ENCODE measurements around the gene SCYGR4. TPM values are rescaled to one million over a fixed set of nuclear protein-coding genes. Genes with fewer than 3 reads are reported as not detected.

SCYGR4 gene, protein sequence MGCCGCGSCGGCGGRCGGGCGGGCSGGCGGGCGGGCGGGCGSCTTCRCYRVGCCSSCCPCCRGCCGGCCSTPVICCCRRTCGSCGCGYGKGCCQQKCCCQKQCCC
- not detected for total RNA-seq

DNA sequence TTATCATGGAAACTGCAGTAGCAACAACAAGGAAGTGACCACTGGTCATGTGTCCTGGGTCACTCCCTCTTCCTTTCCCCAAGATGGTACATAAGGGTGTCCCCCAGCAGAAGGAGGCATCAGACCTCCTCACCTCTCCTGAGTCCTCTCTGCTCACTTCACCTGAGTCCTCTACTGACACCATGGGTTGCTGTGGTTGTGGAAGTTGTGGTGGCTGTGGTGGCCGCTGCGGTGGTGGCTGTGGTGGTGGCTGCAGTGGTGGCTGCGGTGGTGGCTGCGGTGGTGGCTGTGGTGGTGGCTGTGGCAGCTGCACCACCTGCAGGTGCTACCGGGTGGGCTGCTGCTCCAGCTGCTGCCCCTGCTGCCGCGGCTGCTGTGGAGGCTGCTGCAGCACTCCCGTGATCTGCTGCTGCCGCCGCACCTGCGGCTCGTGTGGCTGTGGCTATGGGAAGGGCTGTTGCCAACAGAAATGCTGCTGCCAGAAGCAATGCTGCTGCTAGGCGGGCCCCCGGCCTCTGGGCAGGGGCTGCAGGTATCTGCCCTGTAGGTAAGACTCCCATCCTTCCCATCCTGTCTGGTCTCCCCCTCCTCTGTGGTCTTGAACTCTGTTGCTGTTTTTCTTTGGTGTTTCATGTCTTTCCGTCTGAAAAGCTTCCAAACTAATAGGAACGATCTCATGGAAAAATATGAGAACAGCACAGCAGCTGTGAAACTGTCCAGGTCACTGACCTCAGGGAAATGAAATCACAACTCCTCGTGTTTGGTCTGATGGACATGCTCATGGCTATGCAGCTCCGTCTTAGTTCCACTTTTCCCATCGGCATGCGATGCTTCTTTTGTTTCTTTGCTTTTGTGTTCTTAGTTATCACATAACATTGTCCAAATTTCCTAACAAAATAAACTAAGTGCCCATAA is at the start of gene SCYGR4:
Gene SCYGR4 (plus strand): TSS at position 183 of the 915 bp plus-strand sequence. CDS start 0 bp downstream, at position 183.
- Histone ChIP-seq H3K27ac (replicated peaks in 1 of 4) (no peak within 1 kb of the TSS), H3K36me3 (no peaks in the 10 kb centered on the region), H3K9me3 (no peaks in the 10 kb centered on the region), H3K4me1 (peaks cover 0 to 3% (median 0%) of the 10 kb centered on the region in 4 donors), H3K4me3 (no peak within 1 kb of the TSS), H3K27me3 (peaks cover 0 to 9% (median 0%) of the 10 kb centered on the region in 4 donors)
- intact Hi-C loops (cut with DNase I), result no loop called here
- 75% methylated on average over 16 of the region's 20 CpGs for WGBS
- no peak for TF ChIP-seq POLR2A (IDR thresholded peaks at IDR 0.05; ENCODE audit: low read depth)
- peak; percentile 31 for DNase-seq (ENCODE audit: extremely low spot score)

DNA sequence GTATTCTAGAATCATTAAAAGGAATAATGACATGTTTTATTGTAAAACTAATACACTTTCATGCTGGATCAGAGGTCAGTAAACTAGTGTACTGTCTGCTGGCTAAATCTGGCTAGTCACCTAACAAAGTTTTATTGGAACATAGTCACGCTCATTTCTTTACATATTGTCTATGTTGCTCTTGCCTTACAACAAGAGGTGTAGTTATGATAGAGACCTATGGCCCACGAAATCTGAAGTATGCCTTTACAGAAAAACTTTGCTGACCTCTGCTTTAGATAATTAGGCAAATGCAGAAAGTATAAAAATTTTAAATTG is 48.5 kb upstream of the SCYGR4 start:
- TF ChIP-seq POLR2A (IDR thresholded peaks at IDR 0.05; ENCODE audit: low read depth) (no peak), POLR2AphosphoS5 (IDR thresholded peaks at IDR 0.05) (no peak), EP300 (IDR thresholded peaks at IDR 0.05) (no peak)
- TF ChIP-seq, protein P1, sequence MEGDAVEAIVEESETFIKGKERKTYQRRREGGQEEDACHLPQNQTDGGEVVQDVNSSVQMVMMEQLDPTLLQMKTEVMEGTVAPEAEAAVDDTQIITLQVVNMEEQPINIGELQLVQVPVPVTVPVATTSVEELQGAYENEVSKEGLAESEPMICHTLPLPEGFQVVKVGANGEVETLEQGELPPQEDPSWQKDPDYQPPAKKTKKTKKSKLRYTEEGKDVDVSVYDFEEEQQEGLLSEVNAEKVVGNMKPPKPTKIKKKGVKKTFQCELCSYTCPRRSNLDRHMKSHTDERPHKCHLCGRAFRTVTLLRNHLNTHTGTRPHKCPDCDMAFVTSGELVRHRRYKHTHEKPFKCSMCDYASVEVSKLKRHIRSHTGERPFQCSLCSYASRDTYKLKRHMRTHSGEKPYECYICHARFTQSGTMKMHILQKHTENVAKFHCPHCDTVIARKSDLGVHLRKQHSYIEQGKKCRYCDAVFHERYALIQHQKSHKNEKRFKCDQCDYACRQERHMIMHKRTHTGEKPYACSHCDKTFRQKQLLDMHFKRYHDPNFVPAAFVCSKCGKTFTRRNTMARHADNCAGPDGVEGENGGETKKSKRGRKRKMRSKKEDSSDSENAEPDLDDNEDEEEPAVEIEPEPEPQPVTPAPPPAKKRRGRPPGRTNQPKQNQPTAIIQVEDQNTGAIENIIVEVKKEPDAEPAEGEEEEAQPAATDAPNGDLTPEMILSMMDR (IDR thresholded peaks at IDR 0.05), result no peak
- no peaks in the 10 kb centered on the region for H3K9me3 ChIP-seq
- no peak overlapping the region for H3K4me3 ChIP-seq
- no peak for DNase-seq (ENCODE audit: extremely low spot score)
- intact Hi-C loops (cut with DNase I), result no loop called here
- no peak overlapping the region for H3K27ac ChIP-seq (replicated peaks in 1 of 4)
- no peaks in the 10 kb centered on the region for H3K4me1 ChIP-seq
- H3K36me3 ChIP-seq, result peaks cover 0 to 3% (median 0%) of the 10 kb centered on the region in 4 donors
- H3K27me3 ChIP-seq, result no peaks in the 10 kb centered on the region
- 96% methylated on average over 2 of the region's 2 CpGs for WGBS

DNA sequence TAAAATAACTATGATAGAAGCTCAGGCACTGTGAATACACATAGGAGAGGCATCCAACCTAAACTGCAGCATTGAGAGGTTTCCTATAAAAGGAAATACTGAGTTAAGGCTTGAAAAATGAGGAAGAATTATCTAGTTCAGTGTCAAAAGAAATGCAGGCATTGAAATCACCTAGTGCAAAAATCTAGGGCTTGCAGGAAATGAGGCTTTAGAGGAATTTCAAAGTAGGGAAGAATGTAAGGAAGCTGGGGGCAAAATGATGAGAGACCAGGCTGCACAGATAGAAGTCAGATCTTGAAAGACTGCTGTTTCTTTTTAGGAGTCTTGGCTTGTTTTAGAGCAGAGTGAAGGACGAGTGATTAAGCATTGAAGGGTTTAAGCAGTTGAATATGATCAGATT is 46.7 kb upstream of the SCYGR4 start:
- DNase-seq (ENCODE audit: extremely low spot score), result no peak
- TF ChIP-seq, protein P1 (IDR thresholded peaks at IDR 0.05), result no peak
- TF ChIP-seq POLR2AphosphoS5 (IDR thresholded peaks at IDR 0.05) (no peak), POLR2A (IDR thresholded peaks at IDR 0.05; ENCODE audit: low read depth) (no peak), EP300 (IDR thresholded peaks at IDR 0.05) (no peak)
- intact Hi-C loops (cut with DNase I), result no loop called here
- Histone ChIP-seq H3K4me3 (no peak overlapping the region), H3K9me3 (no peaks in the 10 kb centered on the region), H3K27me3 (no peaks in the 10 kb centered on the region), H3K4me1 (no peaks in the 10 kb centered on the region), H3K36me3 (peaks cover 0 to 3% (median 0%) of the 10 kb centered on the region in 4 donors), H3K27ac (replicated peaks in 1 of 4) (no peak overlapping the region)
- WGBS, result 62% methylated on average over 1 of the region's 1 CpG

DNA sequence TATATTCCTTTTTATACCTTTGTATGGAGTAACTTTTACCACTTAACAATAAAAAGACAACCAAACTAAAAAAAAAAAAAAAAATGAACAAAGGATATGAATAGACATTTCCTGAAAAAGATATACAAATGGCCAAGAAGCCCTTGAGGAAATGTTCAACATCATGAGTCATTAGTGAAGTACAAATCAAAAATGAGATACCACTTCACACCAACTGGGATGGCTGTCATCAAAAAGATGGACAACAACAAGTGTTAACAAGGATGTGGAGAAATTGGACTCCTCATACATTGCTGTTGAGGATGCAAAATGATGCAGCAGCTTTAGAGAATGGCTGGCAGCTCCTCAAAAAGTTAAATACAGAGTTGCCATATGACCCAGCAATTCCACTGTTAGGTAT is 41.2 kb upstream of the SCYGR4 start:
- no peak for DNase-seq (ENCODE audit: extremely low spot score)
- intact Hi-C loops (cut with DNase I), result no loop called here
- Histone ChIP-seq H3K36me3 (no peaks in the 10 kb centered on the region), H3K4me3 (no peak overlapping the region), H3K4me1 (no peaks in the 10 kb centered on the region), H3K27me3 (peaks cover 0 to 2% (median 0%) of the 10 kb centered on the region in 4 donors), H3K9me3 (no peaks in the 10 kb centered on the region), H3K27ac (replicated peaks in 1 of 4) (no peak overlapping the region)
- TF ChIP-seq POLR2AphosphoS5 (IDR thresholded peaks at IDR 0.05), result no peak
- no peak for TF ChIP-seq POLR2A (IDR thresholded peaks at IDR 0.05; ENCODE audit: low read depth)
- TF ChIP-seq, protein P1 (IDR thresholded peaks at IDR 0.05), result no peak
- no peak for TF ChIP-seq EP300 (IDR thresholded peaks at IDR 0.05)

DNA sequence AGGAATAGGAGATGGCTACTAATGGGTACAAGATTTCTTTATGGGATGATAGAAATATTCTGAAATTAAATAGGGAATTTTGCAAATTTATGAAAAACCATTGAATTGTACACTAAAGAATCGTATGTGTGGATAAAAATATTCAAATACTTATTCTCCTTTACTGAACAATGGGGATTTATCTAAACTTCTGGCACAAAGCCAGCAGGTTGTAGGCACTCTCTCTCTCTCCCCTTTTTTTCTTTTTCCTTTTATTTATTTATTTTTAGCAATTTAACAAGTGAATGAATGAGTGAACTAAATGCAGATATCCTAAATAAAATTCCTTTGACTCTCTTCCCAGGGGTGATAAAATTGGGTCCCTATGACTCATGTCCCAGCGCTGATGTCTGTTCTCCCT is 40.5 kb upstream of the SCYGR4 start:
- no peaks in the 10 kb centered on the region for H3K4me1 ChIP-seq
- intact Hi-C loops (cut with DNase I), result no loop called here
- H3K27ac ChIP-seq (replicated peaks in 1 of 4), result no peak overlapping the region
- H3K36me3 ChIP-seq, result no peaks in the 10 kb centered on the region
- DNase-seq (ENCODE audit: extremely low spot score), result no peak
- peaks cover 0 to 2% (median 0%) of the 10 kb centered on the region in 4 donors for H3K9me3 ChIP-seq
- 77% methylated on average over 2 of the region's 2 CpGs for WGBS
- no peak overlapping the region for H3K4me3 ChIP-seq
- TF ChIP-seq EP300 (IDR thresholded peaks at IDR 0.05), result no peak
- no peak for TF ChIP-seq POLR2A (IDR thresholded peaks at IDR 0.05; ENCODE audit: low read depth)
- TF ChIP-seq, protein P1 (IDR thresholded peaks at IDR 0.05), result no peak
- TF ChIP-seq POLR2AphosphoS5 (IDR thresholded peaks at IDR 0.05), result no peak
- H3K27me3 ChIP-seq, result peaks cover 0 to 2% (median 0%) of the 10 kb centered on the region in 4 donors

Data from esophagus muscularis mucosa (tissue), 4 donors.